Stimulated activated CD4-positive, alpha-beta T cell treated with anti-CD3 and anti-CD28 coated beads, Interleukin-2, amount 100 ng/mL, for 4 hours (primary cell): ENCODE results near the gene GALNT18.

Experiments
- DNase-seq: peaks from one replicate; pipeline ENCODE4 v3.0.0-alpha.2; 2020; ENCODE audit warnings: low read depth

The GALNT18 gene

DNA sequence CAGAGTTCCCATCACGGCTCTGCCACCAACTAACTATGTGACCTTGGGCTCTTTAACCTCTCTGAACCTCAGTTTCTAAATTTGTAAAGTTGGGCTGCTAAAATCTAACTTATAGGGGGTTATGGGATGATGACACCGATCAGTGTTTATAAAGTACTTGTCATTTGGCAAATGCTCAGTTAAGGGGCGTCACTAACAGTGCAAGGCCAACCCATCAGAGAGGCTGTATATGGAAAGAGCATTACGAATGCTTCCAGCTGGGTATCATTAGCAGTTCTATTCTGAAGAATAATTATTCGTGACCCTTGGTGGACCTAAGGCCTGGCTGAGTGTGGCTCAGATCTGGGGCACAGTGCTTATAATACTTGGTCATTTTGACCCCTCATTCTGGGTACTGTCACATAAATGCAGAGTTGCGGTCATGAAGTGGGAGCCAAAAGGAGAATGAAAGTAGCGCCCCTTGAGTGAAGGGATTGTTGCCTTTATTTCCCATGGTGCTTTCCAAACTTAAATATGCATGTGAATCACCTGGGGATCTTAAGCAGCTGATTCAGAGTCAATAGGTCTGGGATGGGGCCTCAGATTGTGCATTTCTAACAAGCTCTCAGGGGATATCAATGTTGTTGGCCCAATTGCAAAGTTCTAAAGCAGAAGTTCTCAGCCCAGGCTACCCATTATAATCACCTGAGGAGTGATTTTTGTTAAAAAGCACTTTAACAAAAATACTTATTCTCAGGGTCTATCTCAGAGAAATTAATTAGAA lies 384.6 kb downstream of the GALNT18 start:
- no peak for DNase-seq

- no peak for DNase-seq
These were observed 385.2 kb downstream of the GALNT18 start for GRCh38 chr11:11236498-11237059.

- DNase-seq: no peak
These were observed 390.0 kb downstream of the GALNT18 start for GRCh38 chr11:11231763-11232162.

- DNase-seq: no peak
These were observed 390.8 kb downstream of the GALNT18 start for GRCh38 chr11:11230802-11231562.

GRCh38 chr11:11230087-11230486 lies 391.7 kb downstream of the GALNT18 start:
- no peak for DNase-seq

DNA sequence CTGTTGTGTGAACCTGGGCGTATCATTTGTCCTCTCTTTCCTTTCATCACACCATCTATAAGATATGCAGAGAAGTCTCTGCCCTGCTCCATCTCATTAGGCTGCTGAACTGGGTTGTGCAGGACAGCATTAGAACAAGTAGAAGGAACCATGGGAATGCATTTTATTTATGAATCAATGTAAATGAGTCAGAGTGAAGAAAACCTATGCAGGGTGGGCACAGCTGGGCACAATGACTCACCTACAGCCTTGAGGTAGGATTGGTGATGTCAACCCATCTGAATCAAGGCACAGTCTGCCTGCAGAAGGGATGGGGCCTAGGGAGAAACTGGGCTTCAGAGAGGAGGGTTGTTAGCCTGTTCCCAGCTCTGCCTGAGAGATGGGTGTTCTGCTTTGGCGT lies 392.2 kb downstream of the GALNT18 start:
- DNase-seq: no peak

DNA sequence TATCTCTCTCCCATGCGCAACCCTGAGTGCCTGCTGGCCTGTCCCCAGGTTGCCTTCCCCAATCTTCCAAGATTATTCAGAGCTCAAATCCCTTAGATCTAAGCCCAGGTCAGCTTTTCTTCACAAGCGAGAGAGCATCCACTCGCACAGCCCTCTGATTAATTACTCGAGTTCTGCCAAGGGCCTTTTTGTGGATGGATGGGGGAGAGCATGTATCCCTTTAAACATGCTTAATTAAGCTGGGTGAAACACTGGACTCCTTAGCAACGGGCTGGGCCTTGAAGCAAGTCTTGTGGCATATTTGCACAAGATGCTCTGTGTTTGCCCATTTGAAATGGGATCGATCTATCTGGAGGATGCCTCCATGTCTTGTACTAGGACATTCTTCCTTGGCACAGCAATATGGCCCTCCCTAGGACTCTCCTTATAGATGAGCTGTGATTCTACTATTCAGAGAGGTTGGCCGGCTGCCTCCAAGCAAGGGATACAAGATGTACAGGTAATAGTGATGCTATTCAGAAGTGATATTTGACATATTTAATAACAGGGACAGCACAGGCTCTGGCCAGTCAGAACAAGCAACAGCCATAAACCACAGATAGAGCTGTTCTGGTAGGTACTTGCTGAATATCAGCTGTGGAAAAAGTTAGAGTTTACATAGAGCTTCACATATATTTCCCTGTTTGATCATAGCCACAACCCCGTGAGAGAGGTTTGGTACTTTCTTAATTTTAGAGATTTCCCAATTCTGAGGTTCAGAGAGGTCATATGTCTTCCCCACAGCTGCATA lies 394.3 kb downstream of the GALNT18 start:
- DNase-seq: no peak
